Fibroblast of the aortic adventitia (primary cell): Measurements from ENCODE around the gene GCNT4. TPM values are rescaled to one million over a fixed set of nuclear protein-coding genes. Genes with fewer than 3 reads are reported as not detected.
A peak's percentile ranks its signal among the peaks of the same experiment; 100 is the strongest.

Experiments used
- DNase-seq: peaks from one replicate; pipeline ENCODE4 v3.0.0-alpha.2; 2010; ENCODE audit warnings: low read depth
- H3K4me3 ChIP-seq: 2 replicates; pipeline ENCODE4 v1.5.1; 2011; ENCODE audit warnings: low read depth, mild to moderate bottlenecking, control low read depth, low read length, moderate library complexity
- small RNA-seq: library from RNA; depleted of rRNA; stranded (forward); fragments of <200 nt; gene quantifications from one replicate; pipeline ENCODE3, GENCODE V24; 2012
- total RNA-seq: library from RNA; depleted of rRNA; stranded (reverse); fragments of >200 nt; gene quantifications from 2 replicates; pipeline ENCODE4 v1.2.3, GENCODE V29; 2012; ENCODE audit warnings: low replicate concordance
- TF ChIP-seq, protein P1 (sequence below): IDR thresholded peaks from 2 replicates; pipeline ENCODE4 v1.5.1; 2011; ENCODE audit warnings: mild to moderate bottlenecking, low read length, control low read depth, inconsistent platforms; ENCODE audit not compliant: insufficient read depth

GCNT4 gene
- total RNA-seq, 1 donor = 2.5 TPM

DNA sequence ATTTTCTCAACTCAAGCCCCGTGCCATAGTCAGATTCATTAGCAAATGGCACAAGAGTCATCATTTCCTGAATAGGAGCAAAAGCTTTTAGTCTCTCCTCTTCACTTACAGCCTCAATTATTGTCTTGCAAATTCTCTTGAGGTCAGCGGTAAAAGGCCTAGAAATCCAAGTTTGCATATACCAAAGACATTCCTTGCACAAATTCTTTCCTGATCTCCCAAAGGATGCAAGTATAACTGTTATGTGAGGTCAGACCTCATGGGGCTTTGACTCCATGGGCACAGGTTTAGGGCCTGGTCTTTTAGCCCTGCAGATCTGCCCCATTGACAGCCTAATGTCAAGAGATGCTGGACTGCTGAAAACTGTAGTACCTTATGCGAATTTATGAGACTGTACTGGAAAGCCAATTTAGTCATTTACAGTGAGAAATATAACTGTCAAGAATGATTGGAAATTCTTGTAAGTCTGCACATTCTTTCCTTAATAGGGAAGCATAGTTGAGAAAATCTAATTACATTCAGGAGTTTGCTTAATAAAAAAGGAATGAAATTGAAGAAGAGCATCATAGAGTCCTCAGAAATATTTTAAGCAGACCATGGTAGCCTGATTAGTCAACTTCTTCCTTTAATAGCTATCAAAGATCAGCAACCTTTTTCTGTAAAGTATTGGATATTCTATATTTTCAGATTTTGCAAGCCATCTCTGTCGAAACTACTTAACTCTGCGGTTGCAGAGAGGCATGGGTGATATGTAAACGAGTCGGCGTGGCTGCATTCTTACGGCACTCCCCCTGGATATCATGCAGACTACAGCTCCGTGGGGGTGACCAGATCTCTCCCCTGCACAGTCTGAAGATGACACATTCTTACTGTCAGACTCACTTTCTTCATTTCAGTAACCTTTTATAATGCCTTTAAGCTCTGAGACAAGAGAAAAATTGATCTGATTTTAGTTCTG is 45.2 kb downstream of the GCNT4 start:
- H3K4me3 ChIP-seq = no peak overlapping the region
- TF ChIP-seq, protein P1, sequence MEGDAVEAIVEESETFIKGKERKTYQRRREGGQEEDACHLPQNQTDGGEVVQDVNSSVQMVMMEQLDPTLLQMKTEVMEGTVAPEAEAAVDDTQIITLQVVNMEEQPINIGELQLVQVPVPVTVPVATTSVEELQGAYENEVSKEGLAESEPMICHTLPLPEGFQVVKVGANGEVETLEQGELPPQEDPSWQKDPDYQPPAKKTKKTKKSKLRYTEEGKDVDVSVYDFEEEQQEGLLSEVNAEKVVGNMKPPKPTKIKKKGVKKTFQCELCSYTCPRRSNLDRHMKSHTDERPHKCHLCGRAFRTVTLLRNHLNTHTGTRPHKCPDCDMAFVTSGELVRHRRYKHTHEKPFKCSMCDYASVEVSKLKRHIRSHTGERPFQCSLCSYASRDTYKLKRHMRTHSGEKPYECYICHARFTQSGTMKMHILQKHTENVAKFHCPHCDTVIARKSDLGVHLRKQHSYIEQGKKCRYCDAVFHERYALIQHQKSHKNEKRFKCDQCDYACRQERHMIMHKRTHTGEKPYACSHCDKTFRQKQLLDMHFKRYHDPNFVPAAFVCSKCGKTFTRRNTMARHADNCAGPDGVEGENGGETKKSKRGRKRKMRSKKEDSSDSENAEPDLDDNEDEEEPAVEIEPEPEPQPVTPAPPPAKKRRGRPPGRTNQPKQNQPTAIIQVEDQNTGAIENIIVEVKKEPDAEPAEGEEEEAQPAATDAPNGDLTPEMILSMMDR = no peak
- DNase-seq = peak; percentile 10

DNA sequence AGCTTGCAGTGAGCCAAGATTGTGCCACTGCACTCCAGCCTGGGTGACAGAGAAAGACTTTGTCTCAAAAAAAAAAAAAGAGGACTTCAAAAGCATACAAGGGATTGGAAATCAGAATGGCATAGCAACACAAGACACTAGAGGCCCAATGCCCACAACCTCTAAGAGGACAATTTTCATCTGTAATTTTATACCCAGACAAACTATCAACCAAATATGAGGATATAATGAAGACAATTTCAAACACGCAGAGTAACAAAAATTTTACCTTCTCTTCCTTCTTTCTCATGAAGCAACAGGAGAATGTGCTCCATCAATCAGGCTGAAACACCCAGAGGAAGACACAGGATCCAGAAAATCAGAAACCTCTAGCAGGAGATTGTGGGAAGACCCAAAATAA is 46.8 kb downstream of the GCNT4 start:
- TF ChIP-seq, protein P1 = no peak

More for the DNA sequence above, 46.8 kb downstream of the GCNT4 start:
- no peak for DNase-seq
- no peak overlapping the region for H3K4me3 ChIP-seq

Small RNA genes within 50 kb of the gene (small RNA-seq; reads per million reads assigned to genes)
- gene AC093259.1 = not detected

Other genes with a start within 250 kb of the GCNT4 start
- under 0.01 and 0.16 TPM in 2 replicates for gene FAM169A, start 186.2 kb downstream of the GCNT4 start, total RNA-seq
- 0.16 and 0.18 TPM in 2 replicates for gene ANKRD31, start 184.3 kb upstream of the GCNT4 start, total RNA-seq